Measurements from ENCODE around the gene CD7.
A peak's percentile ranks its signal among the peaks of the same experiment; 100 is the strongest.
"Not testable (repeated sequence)": the region's sequence is repeated elsewhere in the genome, so short reads cannot be mapped to it uniquely, and the experiment has no call there.

Gene CD7

GRCh38 chr17:82317394-82318168 is at the start of gene CD7:
Gene CD7 (minus strand): TSS chr17:82317608. CDS start chr17:82317495, 113 bp downstream.
- peak; percentile 73 to 74 for DNase-seq (ENCODE audit: low read depth in 2 of 2)

GRCh38 chr17:82366749-82367148 is 49.3 kb upstream of the CD7 start:
- DNase-seq (ENCODE audit: low read depth in 2 of 2) = no peak

DNA sequence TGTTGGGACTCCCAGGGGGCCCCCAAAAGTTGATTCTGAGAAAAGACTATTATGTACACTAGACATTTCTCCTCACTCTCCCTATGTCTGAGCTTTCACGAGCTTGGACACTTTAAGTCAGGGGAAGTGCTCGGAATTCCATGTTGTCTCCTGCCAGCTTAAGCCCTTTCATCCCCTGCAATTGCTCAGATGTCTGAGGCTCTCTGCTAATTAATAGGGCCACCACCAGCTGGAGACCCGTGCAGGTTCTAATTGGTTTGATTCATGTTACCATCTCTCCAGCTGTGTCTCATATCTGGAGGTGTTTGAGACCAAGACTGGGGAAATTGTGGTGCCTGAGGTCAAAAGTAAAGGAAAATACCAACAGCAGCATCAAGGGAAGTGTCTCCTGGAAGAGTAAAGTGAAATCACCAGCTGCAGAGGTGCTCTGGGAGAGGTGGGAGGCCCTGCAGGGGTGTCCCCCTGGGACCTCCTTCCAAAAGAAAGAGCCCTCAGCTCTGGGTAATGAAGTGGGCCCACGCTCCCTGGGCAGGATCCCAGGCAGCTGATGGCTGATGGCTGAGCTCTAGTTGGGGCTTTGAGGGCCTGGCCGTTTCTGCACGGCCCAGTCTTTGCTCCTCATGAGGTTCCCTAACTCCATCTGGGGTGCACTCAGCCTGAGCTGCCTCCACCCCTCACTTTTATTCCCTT is 48.3 kb upstream of the CD7 start:
- DNase-seq (ENCODE audit: low read depth in 2 of 2) = no peak

DNA sequence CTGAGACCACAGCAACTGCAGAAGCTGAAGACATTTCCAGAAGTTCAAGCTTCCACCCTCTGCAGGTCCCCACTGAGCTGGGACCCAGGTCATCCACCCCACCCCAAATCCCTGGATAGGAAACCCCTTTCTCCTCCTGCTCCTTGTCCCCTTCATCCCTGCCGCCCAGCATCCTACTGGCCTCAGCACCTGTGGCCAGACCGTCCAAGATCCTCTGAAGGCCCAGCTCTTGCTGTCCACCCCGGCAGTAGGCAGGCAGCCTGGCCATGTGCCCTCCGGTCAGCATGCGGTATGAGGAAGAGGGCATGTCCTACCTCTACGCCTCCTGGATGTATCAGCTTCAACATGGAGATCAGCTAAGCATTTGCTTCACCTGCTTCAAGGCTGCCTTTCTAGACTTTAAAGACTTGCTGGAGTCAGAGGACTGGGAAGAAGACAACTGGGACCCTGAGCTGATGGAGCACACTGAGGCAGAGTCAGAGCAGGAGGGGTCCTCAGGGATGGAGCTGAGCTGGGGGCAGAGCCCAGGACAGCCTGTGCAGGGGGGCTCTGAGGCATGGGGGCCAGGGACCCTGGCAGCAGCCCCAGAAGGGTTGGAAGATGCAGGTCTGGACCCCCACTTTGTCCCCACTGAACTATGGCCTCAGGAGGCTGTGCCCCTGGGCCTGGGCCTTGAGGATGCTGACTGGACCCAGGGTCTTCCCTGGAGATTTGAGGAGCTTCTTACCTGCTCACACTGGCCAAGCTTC is 44.7 kb upstream of the CD7 start:
- no peak for DNase-seq (ENCODE audit: low read depth in 2 of 2)

GRCh38 chr17:82359451-82360074 is 42.2 kb upstream of the CD7 start:
- DNase-seq (ENCODE audit: low read depth in 2 of 2) = not testable (repeated sequence)

DNA sequence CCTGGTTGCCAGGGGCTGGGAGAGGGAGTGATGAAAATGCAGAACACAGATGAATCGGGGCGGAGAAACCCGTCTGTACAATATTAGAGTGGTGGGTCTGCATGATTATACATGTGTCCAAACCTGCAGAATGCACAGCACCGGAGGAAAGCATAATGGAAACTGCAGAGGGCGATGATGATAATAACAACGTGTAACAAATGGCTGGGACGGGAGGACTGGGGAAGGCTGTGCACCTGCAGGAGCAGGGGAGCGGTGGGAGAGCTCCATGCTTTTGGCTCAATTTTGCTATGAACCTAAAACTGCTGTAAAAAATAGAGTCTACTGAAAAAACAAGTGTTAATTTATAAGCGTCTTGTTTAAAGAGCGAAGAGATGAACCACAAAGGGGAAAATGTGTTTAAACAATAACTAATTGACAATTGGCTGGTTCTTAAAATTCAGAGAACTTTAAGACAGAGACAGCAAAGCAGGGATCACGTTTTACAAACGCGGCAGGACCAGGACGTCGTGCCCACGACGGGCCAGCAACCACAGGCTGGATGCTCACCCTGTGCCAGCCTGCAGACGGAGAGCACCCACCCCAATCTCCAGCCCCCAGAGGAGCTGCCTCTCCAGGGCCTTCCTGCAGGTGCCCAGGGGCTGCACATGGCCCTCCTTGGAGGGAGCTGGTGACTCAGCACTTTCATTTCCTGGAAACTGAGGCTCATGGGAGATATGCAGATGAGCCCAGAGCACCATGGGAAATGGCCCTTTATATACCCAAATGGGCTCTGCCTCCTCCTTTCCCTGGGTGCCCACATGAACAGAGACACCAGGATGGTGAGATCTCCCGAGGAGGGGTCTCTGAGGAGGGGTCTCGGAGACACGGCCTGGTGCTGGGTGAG is 41.3 kb upstream of the CD7 start, which contains the start of gene TEX19:
Gene TEX19, plus strand, starts transcription at position 783 of the 886 bp plus-strand sequence. CDS start 2,904 bp downstream, outside the sequence.
- no peak for DNase-seq (ENCODE audit: low read depth in 2 of 2)

GRCh38 chr17:82357394-82357793 is 40.0 kb upstream of the CD7 start:
- DNase-seq (ENCODE audit: low read depth in 2 of 2) = no peak

- no peak for DNase-seq (ENCODE audit: low read depth in 2 of 2)
These were observed 39.5 kb upstream of the CD7 start for GRCh38 chr17:82356845-82357355.

DNA sequence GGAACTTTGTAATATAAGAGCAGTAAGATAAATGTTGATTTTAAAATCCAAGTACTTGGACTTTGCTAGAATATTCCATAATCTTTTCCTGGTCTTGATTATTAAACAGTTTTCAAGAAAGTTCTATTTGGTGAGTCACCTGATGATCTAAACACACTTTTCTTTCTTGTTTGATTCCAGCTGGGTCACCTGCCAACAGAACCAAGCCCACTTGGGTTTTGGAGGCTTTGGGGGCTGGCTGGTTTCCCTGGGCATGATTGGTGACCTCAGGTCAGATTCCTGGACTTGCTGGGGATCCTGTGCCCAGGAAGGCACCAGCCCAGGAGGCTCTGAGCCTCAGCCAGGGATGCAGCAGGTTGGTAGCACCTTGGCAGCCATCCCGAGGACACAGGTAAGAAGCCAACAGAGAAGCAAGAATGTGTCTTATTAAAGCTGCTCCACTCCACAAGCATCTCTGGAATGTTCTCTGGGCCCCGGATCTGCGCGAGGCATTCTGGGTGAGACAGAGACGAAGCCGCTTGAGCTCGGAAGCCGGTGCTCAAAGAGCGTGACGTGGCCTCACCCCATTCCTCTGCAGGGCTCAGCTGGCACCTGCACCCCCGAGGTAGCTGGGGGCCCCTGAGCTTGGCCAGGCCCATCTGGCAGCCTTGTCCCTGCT is 38.5 kb upstream of the CD7 start:
- DNase-seq (ENCODE audit: low read depth in 2 of 2) = no peak

- DNase-seq (ENCODE audit: low read depth in 2 of 2) = no peak
These were observed 37.4 kb upstream of the CD7 start for GRCh38 chr17:82354804-82355308.

GRCh38 chr17:82353484-82353883 is 36.1 kb upstream of the CD7 start:
- DNase-seq (ENCODE audit: low read depth in 2 of 2) = no peak

DNA sequence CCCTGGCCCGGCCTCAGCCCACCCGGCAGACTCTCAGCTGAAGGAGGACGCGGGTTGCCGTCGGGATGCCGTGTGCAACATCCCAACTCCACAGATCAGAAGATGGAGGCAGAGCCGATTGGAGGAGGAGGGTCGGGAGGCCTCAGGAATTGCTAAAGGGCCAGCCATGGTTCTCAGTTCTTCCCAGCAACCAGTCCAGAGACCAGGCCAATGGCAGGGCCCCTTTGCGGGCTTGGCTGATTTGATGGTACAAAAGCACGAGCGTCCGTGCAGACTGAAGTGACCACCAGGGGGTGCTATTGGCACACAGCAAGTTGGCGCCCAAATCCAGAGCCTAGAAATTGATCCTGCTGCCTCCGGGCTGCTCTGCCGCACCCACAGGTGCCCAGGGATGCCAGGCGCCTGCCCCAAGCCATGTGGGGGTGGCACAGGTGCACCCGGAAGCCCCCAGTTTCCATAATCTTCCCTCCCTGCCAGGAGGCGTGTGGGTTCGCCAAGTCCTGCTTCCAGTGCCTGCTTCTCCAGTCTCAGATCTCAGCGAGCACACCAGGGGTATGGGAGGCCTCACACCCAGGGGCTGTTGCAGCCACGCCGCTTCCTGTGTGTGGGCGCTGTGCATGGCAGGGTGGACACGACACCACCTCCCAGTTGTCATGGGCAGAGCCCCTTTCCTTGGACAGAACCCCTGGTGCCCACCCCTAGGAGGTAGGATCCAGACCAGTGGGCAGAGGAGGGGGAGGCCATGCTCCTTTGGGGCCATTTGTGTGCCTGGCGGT is 34.5 kb upstream of the CD7 start:
- peak; percentile 59 to 66 for DNase-seq (ENCODE audit: low read depth in 2 of 2)

- DNase-seq (ENCODE audit: low read depth in 2 of 2) = no peak
These were observed 33.9 kb upstream of the CD7 start for GRCh38 chr17:82351254-82351712.

DNA sequence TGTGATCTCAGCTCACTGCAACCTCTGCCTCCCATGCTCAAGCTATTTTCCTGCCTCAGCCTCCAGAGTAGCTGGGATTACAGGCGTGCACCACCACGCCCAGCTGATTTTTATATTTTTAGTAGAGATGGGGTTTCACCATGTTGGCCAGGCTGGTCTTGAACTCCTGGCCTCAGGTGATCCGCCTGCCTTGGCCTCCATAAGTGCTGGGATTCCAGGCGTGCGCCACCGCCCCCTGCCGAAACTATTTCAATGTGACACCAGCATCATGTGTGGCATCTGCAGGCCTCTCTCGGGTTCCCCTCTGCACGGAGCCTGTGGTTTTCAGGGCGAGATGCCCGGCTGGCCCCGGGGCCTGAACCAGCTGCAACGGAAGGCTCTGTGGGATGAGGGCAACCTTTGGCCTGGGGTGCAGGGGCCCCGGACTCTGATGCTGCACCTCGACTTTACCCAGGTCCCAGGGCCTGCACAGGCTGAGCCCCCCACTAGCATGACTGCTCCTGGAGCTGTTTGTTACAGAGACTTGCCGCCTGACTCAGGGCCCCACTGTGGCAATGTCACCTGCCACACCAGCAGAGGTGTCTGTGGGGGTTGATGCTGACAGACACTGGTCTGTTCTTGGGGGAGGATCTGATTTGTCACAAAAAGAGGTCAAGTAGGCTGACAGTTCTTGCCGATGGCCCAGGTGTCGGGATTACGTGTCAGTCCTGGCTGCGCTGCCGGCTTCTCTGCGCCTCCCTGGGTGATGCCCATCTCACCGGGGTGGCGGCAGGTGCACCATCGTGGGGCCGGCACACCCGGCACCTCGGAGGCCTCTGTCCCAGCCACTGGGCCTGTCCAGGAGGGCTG is 33.0 kb upstream of the CD7 start:
- no peak for DNase-seq (ENCODE audit: low read depth in 2 of 2)

- no peak for DNase-seq (ENCODE audit: low read depth in 2 of 2)
These were observed 31.9 kb upstream of the CD7 start for GRCh38 chr17:82349287-82349701.

- no peak for DNase-seq (ENCODE audit: low read depth in 2 of 2)
These were observed 31.5 kb upstream of the CD7 start for GRCh38 chr17:82348866-82349265.

- no peak for DNase-seq (ENCODE audit: low read depth in 2 of 2)
These were observed 31.0 kb upstream of the CD7 start for GRCh38 chr17:82348434-82348833.

DNA sequence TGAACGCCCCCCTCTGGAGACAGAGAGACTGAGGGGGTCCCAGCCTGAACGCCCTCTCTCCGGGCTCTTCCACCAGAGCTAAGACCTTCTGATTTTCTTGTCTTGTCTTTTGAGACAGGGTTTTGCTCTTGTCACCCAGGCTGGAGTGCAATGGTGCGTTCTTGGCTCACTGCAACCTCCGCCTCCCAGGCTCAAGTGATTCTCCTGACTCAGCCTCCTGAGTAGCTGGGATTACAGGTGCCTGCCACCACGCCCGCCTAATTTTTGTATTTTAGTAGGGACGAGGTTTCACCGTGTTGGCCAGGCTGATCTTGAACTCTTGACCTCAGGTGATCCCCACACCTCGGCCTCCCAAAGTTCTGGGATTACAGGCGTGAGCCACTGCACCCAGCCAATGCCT is 30.6 kb upstream of the CD7 start:
- not testable (repeated sequence) for DNase-seq (ENCODE audit: low read depth in 2 of 2)

All from stimulated activated CD8-positive, alpha-beta memory T cell treated with anti-CD3 and anti-CD28 coated beads, Interleukin-15, amount 100 ng/mL, for 48 hours (primary cell).